Medulla oblongata (tissue), 1 donor: ENCODE data around the gene GNPNAT1.

ENCODE experiments used
- DNase-seq: peaks from one replicate; pipeline ENCODE4 v3.0.0-alpha.2; 2015; ENCODE audit errors: extremely low spot score

The GNPNAT1 gene

GRCh38 chr14:52791223-52792096 lies at the start of gene GNPNAT1:
Gene GNPNAT1 (minus strand): TSS chr14:52791607. CDS start chr14:52784650, 6,957 bp downstream.
- peak; percentile 91 for DNase-seq

DNA sequence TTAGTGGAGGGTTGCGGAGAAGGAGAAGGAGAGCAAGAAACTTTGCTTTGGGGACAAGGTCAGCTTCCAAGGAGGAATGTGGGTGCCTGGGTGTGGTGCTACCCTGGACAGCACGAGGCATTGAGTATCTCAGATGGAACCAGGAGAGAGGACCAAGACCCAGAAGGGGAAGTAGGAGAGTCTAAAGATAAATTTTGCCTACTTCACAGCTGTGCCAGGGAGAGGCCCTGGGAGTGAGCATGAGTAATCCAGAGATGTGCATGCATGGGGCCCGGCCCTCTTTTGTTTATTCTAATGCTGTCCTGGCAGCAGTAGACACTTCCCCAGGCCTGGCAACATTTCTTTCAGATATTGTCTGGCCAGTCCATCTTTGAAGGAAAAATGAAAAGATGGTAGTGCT lies 49.5 kb upstream of the GNPNAT1 start:
- peak; percentile 43 for DNase-seq

GRCh38 chr14:52837451-52837850 lies 46.0 kb upstream of the GNPNAT1 start:
- no peak for DNase-seq

- DNase-seq: no peak
Measured at GRCh38 chr14:52836063-52836462, 44.7 kb upstream of the GNPNAT1 start.

GRCh38 chr14:52835122-52835903 lies 43.9 kb upstream of the GNPNAT1 start:
- DNase-seq: no peak

DNA sequence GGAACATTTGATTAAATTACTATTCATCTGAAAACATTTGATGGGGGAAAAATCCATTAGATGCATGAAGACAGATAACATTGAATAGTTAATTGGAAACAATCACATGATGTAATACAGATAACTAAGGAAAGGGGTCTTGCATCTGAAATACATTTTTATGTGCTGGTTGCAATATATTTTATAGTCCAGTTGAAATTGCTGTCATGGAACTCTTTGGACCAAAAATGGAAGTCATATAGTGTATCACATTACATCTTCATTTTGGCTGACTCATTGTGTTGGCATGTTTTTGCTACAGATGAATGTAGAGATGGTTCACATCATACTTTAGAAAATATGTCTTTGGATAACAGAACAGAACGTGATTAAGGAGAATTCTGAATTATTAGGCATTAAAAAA lies 43.0 kb upstream of the GNPNAT1 start:
- DNase-seq: no peak

DNA sequence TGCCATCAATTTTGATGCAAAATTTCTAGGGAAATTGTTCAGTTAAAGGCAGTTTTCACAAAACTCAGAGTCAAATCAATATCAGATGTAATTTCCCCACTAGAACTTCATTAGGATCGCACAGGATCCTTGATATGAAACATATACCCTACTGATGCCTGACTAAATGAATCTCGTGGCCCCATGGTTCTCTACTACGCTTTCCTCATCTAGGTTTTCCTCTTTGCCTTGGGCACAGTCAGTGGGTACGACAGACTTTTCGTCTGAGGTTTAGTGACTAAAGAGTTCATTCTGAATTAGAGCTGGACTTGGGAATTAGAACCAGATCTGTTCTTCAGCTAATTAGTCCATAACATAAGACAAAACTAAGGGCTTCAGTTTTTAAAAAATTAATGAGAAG lies 42.5 kb upstream of the GNPNAT1 start:
- no peak for DNase-seq

- no peak for DNase-seq
Measured at GRCh38 chr14:52829527-52830185, 38.2 kb upstream of the GNPNAT1 start.

DNA sequence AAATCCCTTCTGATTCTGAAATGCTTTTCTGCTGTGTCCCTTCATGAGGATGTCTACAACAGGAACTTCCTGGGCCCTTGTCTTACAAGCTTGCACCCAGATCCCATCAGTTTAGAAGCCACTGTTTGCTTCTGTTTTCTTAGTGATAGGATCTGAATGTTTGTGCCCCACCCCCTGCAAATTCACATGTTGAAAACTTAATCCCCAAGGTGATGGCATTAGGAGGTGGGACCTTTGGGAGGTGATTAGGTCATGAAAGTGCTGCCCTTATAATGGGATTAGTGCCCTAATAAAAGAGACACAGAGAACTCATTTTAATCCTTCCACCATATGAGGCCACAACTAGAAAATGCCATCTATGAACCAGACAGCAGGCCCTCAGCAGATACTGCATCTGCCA lies 36.0 kb upstream of the GNPNAT1 start:
- no peak for DNase-seq

GRCh38 chr14:52825085-52825484 lies 33.7 kb upstream of the GNPNAT1 start:
- DNase-seq: no peak

DNA sequence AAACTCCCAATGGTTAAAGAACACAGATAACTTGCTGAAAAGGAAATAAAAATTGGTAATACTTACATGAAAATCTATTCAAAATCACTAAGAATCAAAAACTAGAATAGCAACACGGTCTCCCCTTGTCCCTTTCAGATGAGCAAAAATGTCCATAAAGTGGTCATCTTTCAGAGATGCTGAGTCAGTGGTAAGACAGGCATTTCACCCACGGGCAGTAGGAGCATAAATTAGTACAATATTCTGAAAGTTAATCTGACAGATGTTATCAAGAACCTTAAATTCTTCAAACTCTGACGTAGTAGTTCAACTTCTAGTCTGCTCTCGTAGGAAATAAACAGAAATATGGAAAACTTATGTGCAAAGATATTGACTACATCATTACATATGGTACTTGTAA lies 33.1 kb upstream of the GNPNAT1 start:
- DNase-seq: no peak

GRCh38 chr14:52821805-52822250 lies 30.4 kb upstream of the GNPNAT1 start:
- DNase-seq: no peak

DNA sequence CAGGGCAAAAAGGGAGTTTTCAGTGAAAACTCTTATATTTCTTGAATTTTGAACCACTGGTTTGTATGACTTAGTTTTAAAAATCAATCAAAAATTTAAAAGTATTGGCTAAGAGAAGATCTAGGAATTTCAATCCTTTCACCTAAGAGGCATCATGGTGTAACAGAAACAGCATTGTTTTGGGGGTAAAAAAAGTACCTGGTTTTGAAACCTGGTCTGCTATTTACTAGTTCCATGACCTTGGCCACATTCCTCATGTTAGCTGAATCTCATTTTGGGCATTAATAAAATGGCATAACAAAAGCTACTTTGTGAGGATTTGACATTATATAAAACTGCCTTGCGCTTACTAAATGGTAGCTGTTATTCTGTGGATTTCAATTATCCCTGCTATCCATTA lies 16.7 kb upstream of the GNPNAT1 start:
- DNase-seq: no peak

GRCh38 chr14:52806115-52806514 lies 14.7 kb upstream of the GNPNAT1 start:
- no peak for DNase-seq

- no peak for DNase-seq
Measured at GRCh38 chr14:52802597-52802996, 11.2 kb upstream of the GNPNAT1 start.

- DNase-seq: no peak
Measured at GRCh38 chr14:52801014-52801712, 9.8 kb upstream of the GNPNAT1 start.

GRCh38 chr14:52798826-52799225 lies 7.4 kb upstream of the GNPNAT1 start:
- no peak for DNase-seq

GRCh38 chr14:52797653-52798052 lies 6.2 kb upstream of the GNPNAT1 start:
- DNase-seq: no peak

DNA sequence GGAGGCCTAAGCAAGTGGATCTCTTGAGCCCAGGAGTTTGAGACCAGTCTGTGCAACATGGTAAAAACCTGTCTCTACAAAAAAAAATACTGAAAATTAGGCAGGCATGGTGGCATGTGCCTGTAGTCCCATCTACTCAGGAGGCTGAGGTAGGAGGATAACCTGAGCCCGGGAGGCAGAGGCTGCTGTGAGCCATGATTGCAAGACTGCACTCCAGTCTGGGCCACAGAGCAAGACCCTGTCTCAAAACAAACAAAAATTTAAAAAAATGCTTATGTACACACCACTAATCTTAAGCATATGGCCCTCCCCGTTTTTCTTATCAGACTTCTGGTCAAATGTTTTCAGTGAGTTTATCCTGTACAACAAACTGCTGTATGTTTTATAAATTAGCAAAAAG lies 1.7 kb upstream of the GNPNAT1 start:
- no peak for DNase-seq

GRCh38 chr14:52792097-52792415 lies 649 bp upstream of the GNPNAT1 start:
- no peak for DNase-seq

- DNase-seq: peak; percentile 47
Measured at GRCh38 chr14:52790756-52791222, 618 bp downstream of the GNPNAT1 start.
